Mesothelial cell of epicardium (in vitro differentiated cells): ENCODE data around the gene KLHL3. TPM values are rescaled to one million over a fixed set of nuclear protein-coding genes. Genes with fewer than 3 reads are reported as not detected.

ENCODE experiments used
- DNase-seq, 2 experiments: peaks; one replicate each; pipeline ENCODE4 v3.0.0; 2021; ENCODE audit warnings: low spot score in 2 of 2; ENCODE audit not compliant: unreplicated experiment in 2 of 2
- H3K27ac Mint-ChIP-seq: 2 replicates; pipeline ENCODE4 v1.8.0; 2021; ENCODE audit warnings: mixed read lengths
- H3K27me3 Mint-ChIP-seq: 2 replicates; pipeline ENCODE4 v1.8.0; 2021; ENCODE audit warnings: low read depth, mixed read lengths
- H3K36me3 Mint-ChIP-seq: 2 replicates; pipeline ENCODE4 v1.8.0; 2021; ENCODE audit warnings: mixed read lengths
- H3K4me1 Mint-ChIP-seq: 2 replicates; pipeline ENCODE4 v1.8.0; 2021; ENCODE audit warnings: mixed read lengths
- H3K4me3 Mint-ChIP-seq: 2 replicates; pipeline ENCODE4 v1.8.0; 2021; ENCODE audit warnings: mild to moderate bottlenecking, moderate library complexity, mixed read lengths
- H3K9me3 Mint-ChIP-seq: 2 replicates; pipeline ENCODE4 v1.8.0; 2021; ENCODE audit warnings: mixed read lengths
- total RNA-seq: library from RNA; stranded (reverse); gene quantifications from 3 replicates; pipeline ENCODE4 v1.2.1, GENCODE V29; 2021
- TF ChIP-seq, protein P1 (sequence below): fragments of 200-600 bp; sonication (generic); IDR thresholded peaks from one replicate; pipeline ENCODE4 v1.5.0; 2021; ENCODE audit warnings: antibody characterized with exemption; ENCODE audit not compliant: unreplicated experiment

KLHL3 gene
- total RNA-seq, 1 donor from 2014 or later, result 13.1 TPM

DNA sequence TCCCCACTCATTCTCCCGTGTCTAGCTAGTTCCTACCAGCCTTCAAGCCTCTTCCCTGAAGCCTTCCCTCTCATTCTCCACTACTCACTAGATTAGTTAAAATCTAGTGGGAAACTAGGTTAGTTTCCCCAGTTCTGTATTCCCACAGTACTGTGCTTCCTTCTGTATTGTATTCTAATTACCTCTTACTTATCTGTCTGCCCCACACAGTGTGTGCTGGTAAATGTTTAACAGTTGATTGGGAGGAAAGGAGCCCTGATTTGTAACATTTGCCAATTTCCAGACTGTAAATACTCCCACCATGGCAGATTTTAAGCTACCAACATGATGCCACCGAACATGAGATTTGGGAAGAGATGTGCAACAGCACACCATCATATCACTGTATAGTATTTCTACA lies 8.3 kb downstream of the KLHL3 start:
- no peaks in the 10 kb centered on the region for H3K27me3 Mint-ChIP-seq
- no peak for DNase-seq
- H3K9me3 Mint-ChIP-seq, result no peaks in the 10 kb centered on the region
- H3K4me1 Mint-ChIP-seq, result peaks cover 6% of the 10 kb centered on the region
- H3K4me3 Mint-ChIP-seq, result no peak overlapping the region
- H3K27ac Mint-ChIP-seq, result no peak overlapping the region
- H3K36me3 Mint-ChIP-seq, result no peaks in the 10 kb centered on the region
- TF ChIP-seq, protein P1, sequence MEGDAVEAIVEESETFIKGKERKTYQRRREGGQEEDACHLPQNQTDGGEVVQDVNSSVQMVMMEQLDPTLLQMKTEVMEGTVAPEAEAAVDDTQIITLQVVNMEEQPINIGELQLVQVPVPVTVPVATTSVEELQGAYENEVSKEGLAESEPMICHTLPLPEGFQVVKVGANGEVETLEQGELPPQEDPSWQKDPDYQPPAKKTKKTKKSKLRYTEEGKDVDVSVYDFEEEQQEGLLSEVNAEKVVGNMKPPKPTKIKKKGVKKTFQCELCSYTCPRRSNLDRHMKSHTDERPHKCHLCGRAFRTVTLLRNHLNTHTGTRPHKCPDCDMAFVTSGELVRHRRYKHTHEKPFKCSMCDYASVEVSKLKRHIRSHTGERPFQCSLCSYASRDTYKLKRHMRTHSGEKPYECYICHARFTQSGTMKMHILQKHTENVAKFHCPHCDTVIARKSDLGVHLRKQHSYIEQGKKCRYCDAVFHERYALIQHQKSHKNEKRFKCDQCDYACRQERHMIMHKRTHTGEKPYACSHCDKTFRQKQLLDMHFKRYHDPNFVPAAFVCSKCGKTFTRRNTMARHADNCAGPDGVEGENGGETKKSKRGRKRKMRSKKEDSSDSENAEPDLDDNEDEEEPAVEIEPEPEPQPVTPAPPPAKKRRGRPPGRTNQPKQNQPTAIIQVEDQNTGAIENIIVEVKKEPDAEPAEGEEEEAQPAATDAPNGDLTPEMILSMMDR, result no peak

DNA sequence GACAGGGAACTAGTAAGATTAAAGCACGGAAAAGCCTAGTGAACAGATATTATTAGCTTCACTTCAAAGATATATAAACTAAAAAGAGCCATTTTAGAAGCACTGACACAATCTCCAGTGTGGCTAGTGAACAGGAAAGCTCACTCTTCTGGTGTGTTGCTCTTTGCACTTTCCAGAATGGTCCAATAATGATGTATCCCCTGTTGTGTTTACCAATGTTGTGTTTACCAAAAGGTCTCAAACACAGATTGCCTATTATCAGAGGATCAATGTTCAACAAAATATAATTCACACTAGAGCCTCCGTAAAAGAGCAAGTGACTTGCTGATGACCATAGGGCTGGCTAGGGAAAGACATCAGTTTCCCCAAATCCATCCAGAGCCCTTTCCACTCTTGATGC lies 11.6 kb downstream of the KLHL3 start:
- no peak for DNase-seq
- Mint-ChIP-seq H3K4me3 (no peak overlapping the region), H3K9me3 (no peaks in the 10 kb centered on the region), H3K27me3 (peaks cover 2% of the 10 kb centered on the region), H3K27ac (no peak overlapping the region), H3K36me3 (peaks cover 3% of the 10 kb centered on the region), H3K4me1 (no peaks in the 10 kb centered on the region)
- TF ChIP-seq, protein P1, result no peak

DNA sequence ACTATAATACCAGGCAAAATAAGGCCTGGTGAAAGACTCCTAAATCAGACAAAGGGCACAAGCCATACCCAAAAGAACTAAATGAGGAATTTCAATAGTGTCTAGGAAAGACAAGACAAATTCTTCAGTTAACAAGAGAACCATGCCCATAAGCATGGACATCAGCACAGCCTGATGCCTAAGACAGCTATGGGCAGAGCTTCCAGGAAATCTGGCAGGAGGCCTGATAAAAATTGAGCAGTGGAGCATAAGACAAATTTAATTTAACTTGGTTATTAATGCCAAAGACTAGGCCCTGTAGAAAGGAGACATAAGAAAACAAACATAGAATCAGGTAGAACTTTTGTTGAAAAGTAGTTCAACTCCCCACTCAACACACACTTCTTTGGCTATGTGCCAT lies 17.3 kb downstream of the KLHL3 start:
- no peak overlapping the region for H3K4me3 Mint-ChIP-seq
- no peak overlapping the region for H3K27ac Mint-ChIP-seq
- no peak for DNase-seq
- H3K36me3 Mint-ChIP-seq, result peaks cover 10% of the 10 kb centered on the region
- TF ChIP-seq, protein P1, result no peak
- H3K9me3 Mint-ChIP-seq, result peaks cover 12% of the 10 kb centered on the region
- H3K27me3 Mint-ChIP-seq, result peaks cover 2% of the 10 kb centered on the region
- no peaks in the 10 kb centered on the region for H3K4me1 Mint-ChIP-seq

DNA sequence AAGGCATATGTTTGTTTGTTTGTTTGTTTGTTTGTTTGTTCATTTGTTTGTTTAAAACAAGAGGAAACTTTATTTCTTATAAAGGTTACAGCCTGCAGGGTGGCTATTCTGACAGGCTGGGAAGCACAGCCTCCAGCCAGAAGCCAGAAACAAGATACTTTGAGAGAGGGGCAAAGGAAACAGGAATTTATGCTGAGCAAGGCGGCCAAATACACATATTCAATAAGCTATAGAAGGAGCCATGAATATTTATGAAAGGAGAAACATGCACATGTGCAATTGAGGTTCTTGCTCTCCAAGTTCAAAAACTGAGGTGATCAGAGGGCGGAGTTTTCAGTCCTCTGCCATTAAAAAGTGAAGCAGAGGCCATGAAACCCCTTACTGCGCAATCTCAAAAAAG lies 19.6 kb downstream of the KLHL3 start:
- no peak for DNase-seq
- Mint-ChIP-seq H3K27ac (no peak overlapping the region), H3K9me3 (peaks cover 18% of the 10 kb centered on the region), H3K4me1 (no peaks in the 10 kb centered on the region), H3K27me3 (no peaks in the 10 kb centered on the region), H3K36me3 (peaks cover 18% of the 10 kb centered on the region), H3K4me3 (no peak overlapping the region)
- TF ChIP-seq, protein P1, result no peak

DNA sequence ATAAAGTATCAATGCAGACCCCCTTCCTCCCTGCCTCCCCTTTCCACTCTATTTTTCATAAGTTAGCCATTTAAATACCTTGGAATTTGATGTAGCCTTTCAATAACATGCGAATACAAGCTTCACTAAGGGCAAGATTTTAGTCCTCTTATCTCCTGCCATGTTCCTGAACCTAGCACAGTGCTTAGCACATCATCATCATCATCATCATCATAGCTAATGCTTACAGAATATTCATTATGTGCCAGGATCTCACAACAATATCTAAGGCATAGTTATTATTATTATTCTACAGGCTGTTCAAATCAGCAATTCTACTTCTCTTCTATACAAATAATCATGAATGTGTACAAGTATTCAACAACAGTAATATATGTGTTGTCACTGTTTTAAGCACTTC lies 20.4 kb downstream of the KLHL3 start:
- Mint-ChIP-seq H3K27ac (no peak overlapping the region), H3K4me1 (no peaks in the 10 kb centered on the region), H3K4me3 (no peak overlapping the region), H3K9me3 (peaks cover 18% of the 10 kb centered on the region), H3K36me3 (peaks cover 20% of the 10 kb centered on the region), H3K27me3 (no peaks in the 10 kb centered on the region)
- DNase-seq, result no peak
- TF ChIP-seq, protein P1, result no peak

DNA sequence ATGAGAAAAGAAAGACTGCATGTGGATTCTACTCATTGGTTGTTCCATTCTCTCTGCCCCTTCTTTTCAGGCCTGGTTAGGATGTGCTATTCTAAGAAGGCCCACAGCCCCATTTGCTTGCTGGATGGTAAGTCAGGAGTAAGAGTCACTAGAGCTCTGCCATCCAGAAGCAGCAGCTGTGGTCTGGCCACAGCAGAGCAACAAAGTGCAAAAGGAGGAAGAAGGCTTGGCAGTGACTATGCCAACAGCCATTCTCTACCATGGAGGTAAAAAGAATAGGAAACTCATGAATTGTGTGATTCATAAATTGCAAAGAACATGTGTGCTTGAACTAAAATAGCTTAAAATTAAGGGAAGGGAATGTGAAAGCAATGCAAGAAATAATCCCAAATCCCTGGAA lies 20.9 kb downstream of the KLHL3 start:
- H3K36me3 Mint-ChIP-seq, result peaks cover 20% of the 10 kb centered on the region
- no peaks in the 10 kb centered on the region for H3K4me1 Mint-ChIP-seq
- H3K4me3 Mint-ChIP-seq, result no peak overlapping the region

More for the DNA sequence above, 20.9 kb downstream of the KLHL3 start:
- DNase-seq, result no peak
- Mint-ChIP-seq H3K27ac (no peak overlapping the region), H3K27me3 (no peaks in the 10 kb centered on the region), H3K9me3 (peaks cover 18% of the 10 kb centered on the region)
- TF ChIP-seq, protein P1, result no peak
